ENCODE results near the gene SLC35F1. TPM values are rescaled to one million over a fixed set of nuclear protein-coding genes. Genes with fewer than 3 reads are reported as not detected.

The SLC35F1 gene
- total RNA-seq, 2 experiments from 2014 or later: 0.09 TPM

- intact Hi-C loops (cut with micrococcal nuclease): no loop called here
- ChIA-PET POLR2A (no interaction called here), CTCF (interaction anchor here (0.6 kb wide), 1 partner anchor 36 kb away, joined by 3 read pairs; no protein-coding TSS in a partner anchor)
- DNase-seq: no peak
- H3K36me3 Mint-ChIP-seq (ENCODE audit: low read depth): no peaks in the 10 kb centered on the region
- TF ChIP-seq CTCF (IDR thresholded peaks at IDR 0.05): no peak
- no peaks in the 10 kb centered on the region for H3K27me3 Mint-ChIP-seq
- ATAC-seq: no peak
- no peaks in the 10 kb centered on the region for H3K4me1 Mint-ChIP-seq (ENCODE audit: low read depth)
- H3K9me3 Mint-ChIP-seq: no peaks in the 10 kb centered on the region
- no peak overlapping the region for H3K4me3 Mint-ChIP-seq
- no peak overlapping the region for H3K27ac Mint-ChIP-seq
Measured at GRCh38 chr6:118327237-118327636, 420.2 kb downstream of the SLC35F1 start.

- Mint-ChIP-seq H3K36me3 (ENCODE audit: low read depth) (no peaks in the 10 kb centered on the region), H3K4me3 (no peak overlapping the region), H3K27ac (no peak overlapping the region), H3K4me1 (ENCODE audit: low read depth) (no peaks in the 10 kb centered on the region), H3K9me3 (peaks cover 10% of the 10 kb centered on the region), H3K27me3 (no peaks in the 10 kb centered on the region)
- intact Hi-C loops (cut with micrococcal nuclease): no loop called here
- ChIA-PET CTCF (no interaction called here), POLR2A (no interaction called here)
- TF ChIP-seq CTCF (IDR thresholded peaks at IDR 0.05): no peak
- ATAC-seq (no peak), DNase-seq (no peak)
Measured at GRCh38 chr6:118333772-118334171, 426.7 kb downstream of the SLC35F1 start.

- intact Hi-C loops (cut with micrococcal nuclease): no loop called here
- no peak for ATAC-seq
- DNase-seq: no peak
- no peak overlapping the region for H3K27ac Mint-ChIP-seq
- ChIA-PET CTCF (no interaction called here), POLR2A (no interaction called here)
- no peaks in the 10 kb centered on the region for H3K36me3 Mint-ChIP-seq (ENCODE audit: low read depth)
- no peaks in the 10 kb centered on the region for H3K4me1 Mint-ChIP-seq (ENCODE audit: low read depth)
- no peak for TF ChIP-seq CTCF (IDR thresholded peaks at IDR 0.05)
- no peaks in the 10 kb centered on the region for H3K27me3 Mint-ChIP-seq
- H3K9me3 Mint-ChIP-seq: peaks cover 17% of the 10 kb centered on the region
- no peak overlapping the region for H3K4me3 Mint-ChIP-seq
Measured at GRCh38 chr6:118334634-118335033, 427.6 kb downstream of the SLC35F1 start.

GRCh38 chr6:118335325-118335816 is 428.3 kb downstream of the SLC35F1 start:
- CTCF ChIA-PET: no interaction called here
- Mint-ChIP-seq H3K9me3 (peaks cover 22% of the 10 kb centered on the region), H3K36me3 (ENCODE audit: low read depth) (no peaks in the 10 kb centered on the region), H3K4me1 (ENCODE audit: low read depth) (no peaks in the 10 kb centered on the region), H3K27me3 (no peaks in the 10 kb centered on the region), H3K4me3 (no peak overlapping the region), H3K27ac (no peak overlapping the region)
- DNase-seq: no peak
- POLR2A ChIA-PET: no interaction called here
- no peak for TF ChIP-seq CTCF (IDR thresholded peaks at IDR 0.05)
- intact Hi-C loops (cut with micrococcal nuclease): no loop called here
- ATAC-seq: no peak

- no peak overlapping the region for H3K4me3 Mint-ChIP-seq
- peaks cover 28% of the 10 kb centered on the region for H3K9me3 Mint-ChIP-seq
- no peak for TF ChIP-seq CTCF (IDR thresholded peaks at IDR 0.05)
- CTCF ChIA-PET: no interaction called here
- H3K4me1 Mint-ChIP-seq (ENCODE audit: low read depth): no peaks in the 10 kb centered on the region
- H3K27ac Mint-ChIP-seq: no peak overlapping the region
- intact Hi-C loops (cut with micrococcal nuclease): no loop called here
- POLR2A ChIA-PET: no interaction called here
- DNase-seq: no peak
- H3K36me3 Mint-ChIP-seq (ENCODE audit: low read depth): peaks cover 14% of the 10 kb centered on the region
- H3K27me3 Mint-ChIP-seq: no peaks in the 10 kb centered on the region
- ATAC-seq: no peak
Measured at GRCh38 chr6:118344014-118344670, 437.1 kb downstream of the SLC35F1 start.

Measured in activated CD8-positive, alpha-beta T cell treated with anti-CD3 and anti-CD28 coated beads for 36 hours (primary cell).